ENCODE data around the gene CPSF6. TPM values are rescaled to one million over a fixed set of nuclear protein-coding genes. Genes with fewer than 3 reads are reported as not detected.
"Not testable (repeated sequence)": the region's sequence is repeated elsewhere in the genome, so short reads cannot be mapped to it uniquely, and the experiment has no call there.

Gene CPSF6
- total RNA-seq, 2 experiments from 2014 or later = 103 to 113 TPM

- CTCF ChIA-PET = interaction anchor here (0.8 kb wide), 1 partner anchor 22 kb away, joined by 3 read pairs; no protein-coding TSS in a partner anchor
- no peaks in the 10 kb centered on the region for H3K4me1 Mint-ChIP-seq
These were observed 73.8 kb downstream of the CPSF6 start for GRCh38 chr12:69313209-69313608.

DNA sequence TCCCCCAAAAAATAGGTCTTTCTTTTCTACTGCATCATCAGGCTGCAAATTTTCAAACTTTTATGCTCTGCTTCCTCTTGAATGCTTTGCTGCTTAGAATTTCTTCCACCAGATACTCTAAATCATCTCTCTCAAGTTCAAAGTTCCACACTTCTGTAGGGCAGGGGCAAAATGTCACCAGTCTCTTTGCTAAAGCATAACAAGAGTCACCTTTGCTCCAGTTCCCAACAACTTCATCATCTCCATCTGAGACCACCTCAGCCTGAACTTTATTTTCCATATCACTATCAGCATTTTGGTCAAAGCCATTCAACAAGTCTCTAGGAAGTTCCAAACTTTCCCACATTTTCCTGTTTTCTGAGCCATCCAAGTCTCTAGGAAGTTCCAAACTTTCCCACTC is 77.4 kb downstream of the CPSF6 start:
- peaks cover 12% of the 10 kb centered on the region for H3K27me3 Mint-ChIP-seq
- H3K9me3 Mint-ChIP-seq (ENCODE audit: low read depth); DNase-seq; H3K4me1 Mint-ChIP-seq; CTCF ChIA-PET; H3K36me3 Mint-ChIP-seq; H3K27ac Mint-ChIP-seq; ATAC-seq; H3K4me3 Mint-ChIP-seq: not testable (repeated sequence)

More at GRCh38 chr12:69313209-69313608, 73.8 kb downstream of the CPSF6 start:
- no peak for ATAC-seq
- H3K27ac Mint-ChIP-seq = no peak overlapping the region
- H3K36me3 Mint-ChIP-seq = peaks cover 1% of the 10 kb centered on the region
- H3K9me3 Mint-ChIP-seq (ENCODE audit: low read depth) = peaks cover 3% of the 10 kb centered on the region
- DNase-seq = no peak
- no peak overlapping the region for H3K4me3 Mint-ChIP-seq
- no peaks in the 10 kb centered on the region for H3K27me3 Mint-ChIP-seq

- not testable (repeated sequence) for H3K4me1 Mint-ChIP-seq; ATAC-seq; H3K4me3 Mint-ChIP-seq; H3K36me3 Mint-ChIP-seq; DNase-seq; H3K27ac Mint-ChIP-seq; H3K9me3 Mint-ChIP-seq (ENCODE audit: low read depth)
- CTCF ChIA-PET = interaction anchor here (1.2 kb wide), 1 partner anchor 10 kb away, joined by 3 read pairs; no protein-coding TSS in a partner anchor
- H3K27me3 Mint-ChIP-seq = peaks cover 12% of the 10 kb centered on the region
These were observed 77.9 kb downstream of the CPSF6 start for GRCh38 chr12:69317233-69317632.

- Mint-ChIP-seq H3K27ac (no peak overlapping the region), H3K36me3 (peaks cover 9% of the 10 kb centered on the region), H3K9me3 (ENCODE audit: low read depth) (peaks cover 5% of the 10 kb centered on the region), H3K4me3 (no peak overlapping the region), H3K4me1 (no peaks in the 10 kb centered on the region), H3K27me3 (peaks cover 12% of the 10 kb centered on the region)
- CTCF ChIA-PET = interaction anchor here (1.2 kb wide), 1 partner anchor 9 kb away, joined by 3 read pairs; no protein-coding TSS in a partner anchor
- ATAC-seq (no peak), DNase-seq (no peak)
These were observed 78.9 kb downstream of the CPSF6 start for GRCh38 chr12:69318225-69318624.

GRCh38 chr12:69321351-69321750 is 82.0 kb downstream of the CPSF6 start:
- H3K36me3 Mint-ChIP-seq = peaks cover 9% of the 10 kb centered on the region
- DNase-seq (no peak), ATAC-seq (no peak)
- H3K27ac Mint-ChIP-seq = no peak overlapping the region
- CTCF ChIA-PET = interaction anchor here (1.4 to 2.0 kb wide), 3 partner anchors 9 to 30 kb away, joined by 5 to 6 read pairs (median 5); no protein-coding TSS in a partner anchor
- H3K4me3 Mint-ChIP-seq = no peak overlapping the region
- H3K4me1 Mint-ChIP-seq = peaks cover 2% of the 10 kb centered on the region
- peaks cover 12% of the 10 kb centered on the region for H3K27me3 Mint-ChIP-seq
- H3K9me3 Mint-ChIP-seq (ENCODE audit: low read depth) = peaks cover 5% of the 10 kb centered on the region

Small RNAs within 50 kb of the gene (microRNA-seq; reads per million reads assigned to microRNA genes)
- not detected for gene MIR1279

Other genes with a start within 250 kb of the CPSF6 start
- under 1 TPM in 1 of 2 experiments, not detected in 1; 0.21 TPM for gene LYZ, start 108.8 kb downstream of the CPSF6 start, total RNA-seq
- gene YEATS4, start 120.2 kb downstream of the CPSF6 start, total RNA-seq = 10 to 100 TPM; 40.9 to 47.3 TPM
- gene FRS2, start 230.8 kb downstream of the CPSF6 start, total RNA-seq = 10 to 100 TPM; 11.5 to 12.8 TPM